OCI-LY7 (cell line): ENCODE data around the gene KIAA0232.

Source experiments
- CTCF ChIP-seq: fragments of 200-600 bp; sonication (generic); conservative IDR thresholded peaks from 2 replicates; pipeline ENCODE4 v1.5.1; 2014; ENCODE audit warnings: mild to moderate bottlenecking, antibody characterized with exemption, low read length, moderate library complexity, mixed read lengths
- EZH2phosphoT487 ChIP-seq: fragments of 200-600 bp; sonication (generic); IDR thresholded peaks from 2 replicates; pipeline ENCODE4 v1.6.1; 2018; ENCODE audit warnings: low read depth, borderline replicate concordance, mild to moderate bottlenecking, mixed run types, antibody characterized with exemption, low read length, moderate library complexity, mixed read lengths

- no peak for TF ChIP-seq CTCF
- no peak for TF ChIP-seq EZH2phosphoT487
Observed at GRCh38 chr4:6916069-6916586, 133.6 kb downstream of the KIAA0232 start.
